Loucy (cell line): ENCODE data around the gene CDK15.

ENCODE experiments used
- EZH2phosphoT487 ChIP-seq: fragments of 200-600 bp; IDR thresholded peaks from 2 replicates; pipeline ENCODE4 v1.6.1; 2018; ENCODE audit warnings: antibody characterized with exemption, mild to moderate bottlenecking, moderate library complexity, borderline replicate concordance
- TF ChIP-seq, protein P1 (sequence below): fragments of 200-600 bp; sonication (generic); conservative IDR thresholded peaks from 2 replicates; pipeline ENCODE4 v1.5.1; 2014; ENCODE audit warnings: mild to moderate bottlenecking, antibody characterized with exemption, low read length

DNA sequence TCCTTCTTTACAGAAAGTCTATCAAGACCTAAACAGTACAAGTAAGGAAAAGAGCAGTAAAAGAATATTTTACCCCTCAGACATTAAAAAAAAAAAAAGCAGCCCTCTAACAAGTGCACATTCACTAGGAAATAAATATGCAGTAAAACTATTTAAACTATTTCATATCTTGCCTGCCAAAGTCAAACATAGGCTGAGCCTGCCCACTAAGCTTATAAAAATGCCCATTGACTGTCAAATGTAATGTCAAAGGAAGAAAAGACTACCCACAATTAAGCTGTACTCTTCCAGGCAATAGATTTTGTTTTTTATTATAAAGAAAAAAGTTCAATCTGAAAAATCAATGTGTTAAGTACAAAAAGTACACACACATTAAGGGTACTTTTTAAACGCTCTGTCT, 37.4 kb upstream of the CDK15 start:
- TF ChIP-seq, protein P1, sequence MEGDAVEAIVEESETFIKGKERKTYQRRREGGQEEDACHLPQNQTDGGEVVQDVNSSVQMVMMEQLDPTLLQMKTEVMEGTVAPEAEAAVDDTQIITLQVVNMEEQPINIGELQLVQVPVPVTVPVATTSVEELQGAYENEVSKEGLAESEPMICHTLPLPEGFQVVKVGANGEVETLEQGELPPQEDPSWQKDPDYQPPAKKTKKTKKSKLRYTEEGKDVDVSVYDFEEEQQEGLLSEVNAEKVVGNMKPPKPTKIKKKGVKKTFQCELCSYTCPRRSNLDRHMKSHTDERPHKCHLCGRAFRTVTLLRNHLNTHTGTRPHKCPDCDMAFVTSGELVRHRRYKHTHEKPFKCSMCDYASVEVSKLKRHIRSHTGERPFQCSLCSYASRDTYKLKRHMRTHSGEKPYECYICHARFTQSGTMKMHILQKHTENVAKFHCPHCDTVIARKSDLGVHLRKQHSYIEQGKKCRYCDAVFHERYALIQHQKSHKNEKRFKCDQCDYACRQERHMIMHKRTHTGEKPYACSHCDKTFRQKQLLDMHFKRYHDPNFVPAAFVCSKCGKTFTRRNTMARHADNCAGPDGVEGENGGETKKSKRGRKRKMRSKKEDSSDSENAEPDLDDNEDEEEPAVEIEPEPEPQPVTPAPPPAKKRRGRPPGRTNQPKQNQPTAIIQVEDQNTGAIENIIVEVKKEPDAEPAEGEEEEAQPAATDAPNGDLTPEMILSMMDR = no peak
- no peak for TF ChIP-seq EZH2phosphoT487
